Lung (tissue), 12 donors: ENCODE results near the gene CFAP100. TPM values are rescaled to one million over a fixed set of nuclear protein-coding genes. Genes with fewer than 3 reads are reported as not detected.

Source experiments
- ATAC-seq: fragments of 200-7000 bp; cut with Tn5 transposase; one replicate; pipeline ENCODE4 v1.9.1; 2020; ENCODE audit warnings: moderate number of reproducible peaks; ENCODE audit not compliant: insufficient read depth, low FRiP score
- DNase-seq, 3 donors: peaks; one replicate each; pipeline ENCODE4 v3.0.0-alpha.2; 2013 to 2017
- H3K27ac ChIP-seq, 2 donors: one replicate each; pipeline ENCODE4 v1.5.1; 2013; ENCODE audit warnings: mild to moderate bottlenecking in 2 of 2, moderate library complexity in 2 of 2, control low read depth in 1 of 2, inconsistent platforms in 1 of 2, low read depth in 1 of 2, low read length in 1 of 2
- H3K27me3 ChIP-seq, 3 donors: one replicate each; pipeline ENCODE4 v1.5.1; 2013; ENCODE audit warnings: low read length in 2 of 3; ENCODE audit not compliant: control insufficient read depth in 3 of 3, insufficient read depth in 3 of 3
- H3K36me3 ChIP-seq, 4 donors: one replicate each; pipeline ENCODE4 v1.5.1; 2013; ENCODE audit warnings: low read length in 4 of 4, mild to moderate bottlenecking in 1 of 4, moderate library complexity in 1 of 4; ENCODE audit not compliant: control insufficient read depth in 4 of 4, insufficient read depth in 4 of 4
- H3K4me1 ChIP-seq, 5 donors: one replicate each; pipeline ENCODE4 v1.5.1; 2013; ENCODE audit warnings: low read length in 5 of 5, mild to moderate bottlenecking in 2 of 5, moderate library complexity in 1 of 5; ENCODE audit not compliant: control insufficient read depth in 5 of 5, insufficient read depth in 5 of 5
- H3K4me3 ChIP-seq: one replicate; pipeline ENCODE4 v1.5.1; 2013; ENCODE audit warnings: mild to moderate bottlenecking, control low read depth, moderate library complexity
- H3K9ac ChIP-seq, 2 donors: one replicate each; pipeline ENCODE4 v1.5.1; 2013; ENCODE audit warnings: low read length in 2 of 2, control low read depth in 1 of 2; ENCODE audit not compliant: insufficient read depth in 1 of 2
- H3K9me3 ChIP-seq, 4 donors: one replicate each; pipeline ENCODE4 v1.5.1; 2013; ENCODE audit warnings: low read length in 3 of 4, mild to moderate bottlenecking in 1 of 4, moderate library complexity in 1 of 4; ENCODE audit not compliant: control insufficient read depth in 4 of 4, insufficient read depth in 3 of 4
- CTCF ChIP-seq: IDR thresholded peaks from 2 replicates; pipeline ENCODE4 v1.5.1; 2012; ENCODE audit warnings: mild to moderate bottlenecking; ENCODE audit errors: control extremely low read depth, extremely low read depth
- WGBS, 2 donors: extraction: QIAGEN DNeasy Blood & Tissue Kit; methylation state at CpG; one replicate each; pipeline ENCODE4 v1.1.7; 2013; 5-methylcytosine and 5-hydroxymethylcytosine counted together
- polyA plus RNA-seq, 2 donors: library from polyadenylated mRNA; stranded (reverse); fragments of 200-250 nt; gene quantifications; one replicate each; pipeline ENCODE4 v1.2.1, GENCODE V29; 2013
- total RNA-seq, 2 donors: library from RNA; depleted of rRNA in 1 of 2; stranded (reverse); fragments of >200 nt in 1 of 2; gene quantifications; one replicate each; pipeline ENCODE4 v1.2.1, GENCODE V29; 2014 to 2021
- donor health status: control.
- donor health status: control.
- donor health status: Bipolar disorder and iron deficiency.
- donor health status: healthy.
- donor health status: DM: yes; HTN: yes; CAD: no.

The CFAP100 gene
- total and polyA plus RNA-seq, 4 donors = 7.7 to 31.9 (median 11.5) TPM

GRCh38 chr3:126389794-126390146 is 4.9 kb upstream of the CFAP100 start:
- no peak overlapping the region for H3K9ac ChIP-seq
- WGBS, 2 donors = 60 to 68% methylated on average over 17 of the region's 17 CpGs
- H3K36me3 ChIP-seq = no peaks in the 10 kb centered on the region
- TF ChIP-seq CTCF = no peak
- ATAC-seq (no peak), DNase-seq (no peak)
- no peak overlapping the region for H3K4me3 ChIP-seq
- H3K4me1 ChIP-seq = peaks cover 0 to 4% (median 0%) of the 10 kb centered on the region in 5 donors
- peaks cover 0 to 2% (median 2%) of the 10 kb centered on the region in 3 donors for H3K27me3 ChIP-seq
- no peaks in the 10 kb centered on the region for H3K9me3 ChIP-seq
- no peak overlapping the region for H3K27ac ChIP-seq

- Histone ChIP-seq H3K4me3 (no peak overlapping the region), H3K9ac (no peak overlapping the region), H3K36me3 (no peaks in the 10 kb centered on the region), H3K27ac (no peak overlapping the region), H3K27me3 (peaks cover 0 to 2% (median 2%) of the 10 kb centered on the region in 3 donors), H3K4me1 (peaks cover 0 to 4% (median 0%) of the 10 kb centered on the region in 5 donors), H3K9me3 (no peaks in the 10 kb centered on the region)
- WGBS, 2 donors = 91 to 93% methylated on average over 15 of the region's 15 CpGs
- ATAC-seq (no peak), DNase-seq (no peak)
- no peak for TF ChIP-seq CTCF
Measured at GRCh38 chr3:126390201-126390600, 4.5 kb upstream of the CFAP100 start.

- H3K9ac ChIP-seq = no peak overlapping the region
- no peak overlapping the region for H3K4me3 ChIP-seq
- ATAC-seq (no peak), DNase-seq (no peak)
- peaks cover 0 to 2% (median 2%) of the 10 kb centered on the region in 3 donors for H3K27me3 ChIP-seq
- WGBS, 2 donors = 83 to 94% methylated on average over 4 of the region's 4 CpGs
- peaks cover 0 to 4% (median 0%) of the 10 kb centered on the region in 5 donors for H3K4me1 ChIP-seq
- H3K9me3 ChIP-seq = no peaks in the 10 kb centered on the region
- H3K36me3 ChIP-seq = no peaks in the 10 kb centered on the region
- TF ChIP-seq CTCF = no peak
- no peak overlapping the region for H3K27ac ChIP-seq
Measured at GRCh38 chr3:126390751-126391150, 4.0 kb upstream of the CFAP100 start.

- TF ChIP-seq CTCF = no peak
- H3K27me3 ChIP-seq = peaks cover 0 to 2% (median 2%) of the 10 kb centered on the region in 3 donors
- H3K4me1 ChIP-seq = peaks cover 0 to 4% (median 0%) of the 10 kb centered on the region in 5 donors
- DNase-seq = no peak
- H3K36me3 ChIP-seq = no peaks in the 10 kb centered on the region
- no peak overlapping the region for H3K27ac ChIP-seq
- WGBS, 2 donors = 43 to 67% methylated on average over 1 of the region's 1 CpG
- no peak overlapping the region for H3K9ac ChIP-seq
- no peak for ATAC-seq
- no peaks in the 10 kb centered on the region for H3K9me3 ChIP-seq
- H3K4me3 ChIP-seq = no peak overlapping the region
Measured at GRCh38 chr3:126391631-126392030, 3.1 kb upstream of the CFAP100 start.
